Measurements from ENCODE around the gene LRRC3.

DNA sequence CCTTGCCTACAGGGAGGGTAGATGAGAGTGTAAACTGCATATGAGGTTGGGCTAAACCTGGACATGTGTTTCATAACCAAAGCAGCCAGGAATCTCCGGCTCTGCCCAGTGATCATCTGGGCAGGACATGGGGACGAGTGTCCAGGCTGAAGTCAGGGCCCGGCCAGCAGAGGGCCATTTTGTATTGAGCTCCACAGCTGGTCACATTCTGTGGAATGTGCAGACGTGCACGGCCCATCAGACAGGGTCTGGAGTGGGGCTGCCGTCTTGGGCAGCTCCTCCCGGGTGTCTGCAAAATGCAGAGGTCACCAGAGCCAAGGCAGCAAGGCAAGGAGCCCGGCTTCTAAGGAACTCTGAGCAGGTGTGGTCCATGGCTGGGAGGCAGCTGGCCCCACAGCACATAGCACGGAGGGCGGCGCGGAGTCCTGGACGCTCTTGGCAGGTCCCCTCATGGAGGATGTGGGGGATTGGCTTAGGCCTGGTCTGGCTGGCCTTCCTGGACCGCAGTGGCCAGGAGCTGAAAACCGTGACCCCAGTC, 6.2 kb downstream of the LRRC3 start:
- TF ChIP-seq, protein P1, sequence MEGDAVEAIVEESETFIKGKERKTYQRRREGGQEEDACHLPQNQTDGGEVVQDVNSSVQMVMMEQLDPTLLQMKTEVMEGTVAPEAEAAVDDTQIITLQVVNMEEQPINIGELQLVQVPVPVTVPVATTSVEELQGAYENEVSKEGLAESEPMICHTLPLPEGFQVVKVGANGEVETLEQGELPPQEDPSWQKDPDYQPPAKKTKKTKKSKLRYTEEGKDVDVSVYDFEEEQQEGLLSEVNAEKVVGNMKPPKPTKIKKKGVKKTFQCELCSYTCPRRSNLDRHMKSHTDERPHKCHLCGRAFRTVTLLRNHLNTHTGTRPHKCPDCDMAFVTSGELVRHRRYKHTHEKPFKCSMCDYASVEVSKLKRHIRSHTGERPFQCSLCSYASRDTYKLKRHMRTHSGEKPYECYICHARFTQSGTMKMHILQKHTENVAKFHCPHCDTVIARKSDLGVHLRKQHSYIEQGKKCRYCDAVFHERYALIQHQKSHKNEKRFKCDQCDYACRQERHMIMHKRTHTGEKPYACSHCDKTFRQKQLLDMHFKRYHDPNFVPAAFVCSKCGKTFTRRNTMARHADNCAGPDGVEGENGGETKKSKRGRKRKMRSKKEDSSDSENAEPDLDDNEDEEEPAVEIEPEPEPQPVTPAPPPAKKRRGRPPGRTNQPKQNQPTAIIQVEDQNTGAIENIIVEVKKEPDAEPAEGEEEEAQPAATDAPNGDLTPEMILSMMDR (IDR thresholded peaks at IDR 0.05; ENCODE audit: low read length), result 0 out of 2 replicates have a peak, but pooled peaks have one; percentile 8
- TF ChIP-seq EZH2 (optimal IDR thresholded peaks at IDR 0.05; ENCODE audit: low read depth, low read length), result no peak

Data from MM.1S (cell line).